Testis (tissue), 3 donors: ENCODE measurements around the gene CEP104. TPM values are rescaled to one million over a fixed set of nuclear protein-coding genes. Genes with fewer than 3 reads are reported as not detected.

Experiments used
- DNase-seq: peaks from one replicate; pipeline ENCODE4 v3.0.0-alpha.2; 2019
- H3K27ac ChIP-seq, 2 donors: fragments of 200-600 bp; sonication (generic); one replicate each; pipeline ENCODE4 v1.5.1; 2019
- H3K27me3 ChIP-seq: fragments of 200-600 bp; sonication (generic); one replicate; pipeline ENCODE4 v1.5.1; 2019
- H3K36me3 ChIP-seq: fragments of 200-600 bp; sonication (generic); one replicate; pipeline ENCODE4 v1.5.1; 2017; ENCODE audit warnings: low read depth; ENCODE audit errors: missing control alignments
- H3K4me1 ChIP-seq: fragments of 200-600 bp; sonication (generic); one replicate; pipeline ENCODE4 v1.5.1; 2019
- H3K4me3 ChIP-seq, 2 donors: fragments of 200-600 bp; sonication (generic); one replicate each; pipeline ENCODE4 v1.5.1; 2017 to 2019
- H3K9me3 ChIP-seq: fragments of 200-600 bp; sonication (generic); one replicate; pipeline ENCODE4 v1.5.1; 2017
- POLR2A ChIP-seq: fragments of 450-650 bp; IDR thresholded peaks from one replicate; pipeline ENCODE4 v1.6.1; 2017; ENCODE audit warnings: antibody characterized with exemption, mild to moderate bottlenecking, moderate library complexity
- WGBS, 2 donors: methylation state at CpG; one replicate each; pipeline ENCODE4 v1.1.5; 2018; 5-methylcytosine and 5-hydroxymethylcytosine counted together
- intact Hi-C: fragments of 100-400 bp; cut with DNase I; formaldehyde crosslinking; loops from one replicate; pipeline ENCODE4 v1.15.1; 2023; ENCODE audit warnings: low total_unique reads
- polyA plus RNA-seq: library from polyadenylated mRNA; stranded (reverse); fragments of 350-450 nt; fragmentation: Illumina TruSeq; extraction: RNeasy Lipid Tissue Mini Kit (QIAGEN cat#74804); gene quantifications from one replicate; pipeline ENCODE4 v1.2.3, GENCODE V29; 2014; ENCODE audit warnings: low read depth, low replicate concordance; ENCODE audit not compliant: insufficient read depth
- total RNA-seq, 2 donors: library from RNA; depleted of rRNA; stranded (reverse); fragments of >200 nt; gene quantifications; one replicate each; pipeline ENCODE4 v1.2.3, GENCODE V29; 2016
- TF ChIP-seq, protein P1 (sequence below), 3 experiments: fragments of 450-650 bp in 2 of 3; fragments of 200-600 bp in 1 of 3; sonication (generic) in 1 of 3; IDR thresholded peaks; one replicate each; pipeline ENCODE4 v1.5.1; 2016 to 2019; ENCODE audit warnings: antibody characterized with exemption in 3 of 3, mild to moderate bottlenecking in 2 of 3, moderate library complexity in 1 of 3

CEP104 gene
- total and polyA plus RNA-seq, 3 donors from 2014 or later, result 41.5 to 80.4 (median 55.1) TPM

DNA sequence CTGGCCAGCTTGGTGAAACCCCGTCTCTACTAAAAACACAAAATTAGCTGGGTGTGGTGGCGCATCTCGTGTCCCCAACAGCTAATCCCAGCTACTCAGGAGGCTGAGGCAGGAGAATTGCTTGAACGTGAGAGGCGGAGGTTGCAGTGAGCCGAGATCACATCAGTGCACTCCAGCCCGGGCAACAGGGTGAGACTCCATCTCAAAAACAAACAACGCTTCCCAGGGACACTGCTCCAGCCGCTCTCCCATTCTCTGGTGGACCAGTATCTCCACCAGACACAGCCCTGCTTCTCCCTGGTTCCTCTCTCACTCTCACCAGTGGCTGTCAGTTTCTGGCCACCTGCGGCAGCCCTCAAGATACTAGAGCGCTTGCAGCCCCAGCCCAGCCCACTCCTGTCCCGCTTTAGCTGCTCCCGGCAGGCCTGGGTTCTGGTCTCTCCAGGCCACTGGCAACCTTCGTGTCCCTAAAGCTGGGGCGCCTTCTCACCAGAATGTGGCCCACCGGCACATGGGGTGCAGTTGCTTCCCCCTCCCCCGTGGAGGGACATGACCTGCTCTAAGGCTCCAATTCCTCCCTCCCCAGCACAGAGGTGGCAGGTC lies 39.8 kb downstream of the CEP104 start:
- Histone ChIP-seq H3K9me3 (no peaks in the 10 kb centered on the region), H3K27me3 (no peaks in the 10 kb centered on the region), H3K36me3 (no peaks in the 10 kb centered on the region), H3K4me3 (no peak overlapping the region), H3K4me1 (no peaks in the 10 kb centered on the region), H3K27ac (no peak overlapping the region)
- WGBS, 2 donors, result 93 to 95% methylated on average over 17 of the region's 17 CpGs
- intact Hi-C loops, result no loop called here
- no peak for TF ChIP-seq POLR2A
- TF ChIP-seq, protein P1, sequence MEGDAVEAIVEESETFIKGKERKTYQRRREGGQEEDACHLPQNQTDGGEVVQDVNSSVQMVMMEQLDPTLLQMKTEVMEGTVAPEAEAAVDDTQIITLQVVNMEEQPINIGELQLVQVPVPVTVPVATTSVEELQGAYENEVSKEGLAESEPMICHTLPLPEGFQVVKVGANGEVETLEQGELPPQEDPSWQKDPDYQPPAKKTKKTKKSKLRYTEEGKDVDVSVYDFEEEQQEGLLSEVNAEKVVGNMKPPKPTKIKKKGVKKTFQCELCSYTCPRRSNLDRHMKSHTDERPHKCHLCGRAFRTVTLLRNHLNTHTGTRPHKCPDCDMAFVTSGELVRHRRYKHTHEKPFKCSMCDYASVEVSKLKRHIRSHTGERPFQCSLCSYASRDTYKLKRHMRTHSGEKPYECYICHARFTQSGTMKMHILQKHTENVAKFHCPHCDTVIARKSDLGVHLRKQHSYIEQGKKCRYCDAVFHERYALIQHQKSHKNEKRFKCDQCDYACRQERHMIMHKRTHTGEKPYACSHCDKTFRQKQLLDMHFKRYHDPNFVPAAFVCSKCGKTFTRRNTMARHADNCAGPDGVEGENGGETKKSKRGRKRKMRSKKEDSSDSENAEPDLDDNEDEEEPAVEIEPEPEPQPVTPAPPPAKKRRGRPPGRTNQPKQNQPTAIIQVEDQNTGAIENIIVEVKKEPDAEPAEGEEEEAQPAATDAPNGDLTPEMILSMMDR (IDR thresholded peaks at IDR 0.05), result no peak
- no peak for DNase-seq

DNA sequence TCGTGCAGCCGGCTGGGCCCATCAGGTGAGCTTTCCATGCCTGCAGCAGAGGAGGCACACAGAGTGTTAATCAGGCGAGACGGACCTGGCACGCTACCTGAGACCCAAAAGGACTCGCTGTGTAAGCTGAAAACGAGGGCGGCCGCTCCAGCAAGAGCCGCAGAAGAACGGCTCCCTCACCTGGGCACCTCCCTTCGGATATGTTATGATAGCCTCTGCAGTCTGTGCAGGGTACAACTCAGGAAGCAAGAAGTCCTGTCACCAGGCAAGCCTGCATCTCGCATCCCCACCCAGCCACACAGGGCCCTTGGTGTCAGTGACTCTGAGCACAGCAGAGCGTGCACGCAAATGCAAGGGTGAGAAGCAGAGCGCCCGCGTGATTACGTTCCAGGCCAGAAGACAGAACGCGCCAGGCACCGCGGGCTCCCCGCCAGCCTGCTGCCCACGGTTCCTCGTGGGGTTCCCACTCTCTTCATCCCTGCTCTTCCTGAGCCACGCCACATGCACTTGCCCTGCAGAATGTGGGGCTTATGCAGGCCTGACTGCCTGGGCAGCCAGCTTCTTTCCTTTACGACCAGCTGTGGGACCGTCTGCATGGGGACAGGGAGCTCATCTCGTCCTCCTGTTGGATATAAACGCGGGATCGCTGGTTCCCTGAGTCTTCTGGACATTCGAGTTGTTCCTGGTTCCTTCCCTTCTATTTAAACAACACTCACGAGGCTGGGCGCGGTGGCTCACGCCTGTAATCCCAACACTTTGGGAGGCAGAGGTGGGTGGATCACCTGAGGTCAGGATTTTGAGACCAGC lies 40.5 kb downstream of the CEP104 start:
- intact Hi-C loops, result no loop called here
- Histone ChIP-seq H3K4me1 (no peaks in the 10 kb centered on the region), H3K36me3 (no peaks in the 10 kb centered on the region), H3K4me3 (no peak overlapping the region), H3K27ac (no peak overlapping the region), H3K27me3 (no peaks in the 10 kb centered on the region), H3K9me3 (no peaks in the 10 kb centered on the region)
- 92 to 93% methylated on average over 35 to 38 of the region's 38 CpGs for WGBS, 2 donors
- no peak for DNase-seq
- TF ChIP-seq, protein P1 (IDR thresholded peaks at IDR 0.05), result no peak
- no peak for TF ChIP-seq POLR2A

DNA sequence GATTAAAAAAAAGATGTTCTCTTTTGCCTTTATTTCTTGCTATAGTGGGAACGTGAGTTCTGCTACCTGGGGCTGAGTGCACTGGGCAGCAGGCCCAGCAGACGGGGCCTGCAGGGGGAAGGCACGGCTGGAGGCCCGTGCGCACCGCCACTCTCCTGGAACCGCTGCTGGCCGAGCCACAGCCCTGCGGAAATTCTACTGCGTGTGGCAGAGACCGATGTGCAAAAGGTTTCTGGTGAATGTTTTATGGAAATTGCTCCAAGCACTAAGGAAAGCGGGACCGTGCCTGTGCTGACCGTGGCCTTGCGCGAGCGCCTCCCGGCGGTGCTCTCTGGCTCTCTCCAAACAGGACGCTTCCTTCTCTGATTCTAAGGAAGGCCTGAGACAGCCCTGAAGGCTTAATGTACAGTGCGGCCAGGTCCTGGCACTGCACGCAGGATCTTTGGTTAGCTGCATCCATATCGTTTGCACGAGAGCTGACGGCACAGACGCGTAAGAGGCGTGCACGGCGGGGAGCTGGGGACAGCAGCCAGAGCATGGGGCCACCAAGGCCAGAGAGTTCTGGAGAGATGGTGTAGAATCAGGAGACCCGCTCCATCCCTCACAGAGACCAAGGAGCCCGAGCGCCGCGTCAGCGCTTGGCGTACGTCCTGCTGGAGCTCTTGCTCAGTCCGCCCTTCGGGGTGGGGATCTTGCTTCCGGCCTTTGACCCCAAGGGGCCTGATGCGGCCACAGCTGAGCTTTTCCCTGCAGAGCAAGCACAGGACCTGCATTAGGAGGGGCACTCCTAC lies 42.0 kb downstream of the CEP104 start:
- Histone ChIP-seq H3K4me3 (no peak overlapping the region), H3K4me1 (no peaks in the 10 kb centered on the region), H3K9me3 (no peaks in the 10 kb centered on the region), H3K27me3 (no peaks in the 10 kb centered on the region), H3K27ac (no peak overlapping the region), H3K36me3 (no peaks in the 10 kb centered on the region)
- WGBS, 2 donors, result 92% methylated on average over 39 to 42 of the region's 42 CpGs
- no peak for DNase-seq
- intact Hi-C loops, result no loop called here
- no peak for TF ChIP-seq POLR2A
- TF ChIP-seq, protein P1 (IDR thresholded peaks at IDR 0.05), result no peak

DNA sequence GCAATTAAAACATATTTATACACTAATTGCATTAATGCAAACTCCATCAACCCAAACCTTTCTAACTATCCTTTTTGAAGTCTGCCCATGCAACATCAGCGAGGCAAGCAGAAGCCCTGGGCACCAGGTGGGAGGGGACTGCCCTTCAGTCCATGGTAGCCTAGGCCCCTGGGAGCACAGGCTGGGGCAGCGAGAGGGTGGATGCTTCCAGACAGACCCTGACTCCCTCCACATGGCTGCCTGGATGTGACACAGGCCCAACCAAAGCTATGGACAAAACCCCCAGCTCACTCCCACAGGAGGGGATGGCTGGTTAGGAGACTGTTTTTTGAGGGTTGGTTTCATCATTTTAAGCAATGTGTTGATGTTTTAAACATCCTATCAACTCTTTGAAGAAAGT lies 42.9 kb downstream of the CEP104 start:
- DNase-seq, result no peak
- 87 to 99% methylated on average over 1 to 2 of the region's 2 CpGs for WGBS, 2 donors
- TF ChIP-seq, protein P1 (IDR thresholded peaks at IDR 0.05), result no peak
- TF ChIP-seq POLR2A, result no peak

More for the DNA sequence above, 42.9 kb downstream of the CEP104 start:
- H3K9me3 ChIP-seq, result no peaks in the 10 kb centered on the region
- H3K4me3 ChIP-seq, result no peak overlapping the region
- no peak overlapping the region for H3K27ac ChIP-seq
- no peaks in the 10 kb centered on the region for H3K4me1 ChIP-seq
- H3K27me3 ChIP-seq, result no peaks in the 10 kb centered on the region
- no peaks in the 10 kb centered on the region for H3K36me3 ChIP-seq
- intact Hi-C loops, result no loop called here
